ENCODE data around the gene PCDH9.

Gene PCDH9

DNA sequence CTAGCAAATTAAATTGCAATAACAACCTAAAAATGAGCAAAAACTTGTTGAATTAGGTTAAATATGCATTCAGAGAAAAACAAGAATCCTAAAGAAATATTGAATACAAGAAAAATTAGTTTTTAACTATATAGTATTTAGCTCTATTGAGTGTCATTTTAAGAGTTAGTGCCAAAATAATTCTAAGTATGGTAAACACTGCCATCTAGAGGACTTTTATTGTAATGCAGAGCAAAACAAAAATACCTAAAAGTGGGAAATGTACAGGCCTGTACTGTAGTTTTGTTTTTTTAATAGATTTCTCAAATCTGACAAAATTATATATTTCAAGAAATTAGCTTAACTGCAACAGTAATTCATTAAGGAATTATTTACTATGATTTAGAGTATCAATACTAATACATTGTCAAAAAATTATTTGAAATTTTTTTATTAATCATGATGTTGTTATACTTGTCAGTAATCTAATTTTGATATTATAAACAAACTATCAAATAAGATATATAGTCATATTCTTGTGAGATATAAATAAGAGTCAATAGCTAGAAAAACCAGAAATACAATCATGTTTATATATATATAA is 8.2 kb upstream of the PCDH9 start:
- no peaks in the 10 kb centered on the region for H3K36me3 ChIP-seq (ENCODE audit: insufficient read depth, low read length)
- no peaks in the 10 kb centered on the region for H3K9me3 ChIP-seq (ENCODE audit: insufficient read depth, low read depth, low read length)
- no peaks in the 10 kb centered on the region for H3K79me2 ChIP-seq (ENCODE audit: insufficient read depth, low read length)
- H2AFZ ChIP-seq (ENCODE audit: low read length): no peak overlapping the region; the same call in 1 of the 2 replicates
- no peaks in the 10 kb centered on the region for H3K27me3 ChIP-seq (ENCODE audit: insufficient read depth, low read length, poor library complexity, severe bottlenecking)
- H4K20me1 ChIP-seq (ENCODE audit: insufficient read depth, low read length, poor library complexity, severe bottlenecking): no peaks in the 10 kb centered on the region
- no peaks in the 10 kb centered on the region for H3F3A ChIP-seq (ENCODE audit: low read depth)
- no peaks in the 10 kb centered on the region for H3K9me2 ChIP-seq (replicated peaks; ENCODE audit: low read depth, low read length)
- H3K4me2 ChIP-seq (ENCODE audit: low read depth, low read length, poor library complexity, severe bottlenecking): no peak overlapping the region
- no peak overlapping the region for H3K9ac ChIP-seq (ENCODE audit: low read depth, low read length, poor library complexity, severe bottlenecking)
- TF ChIP-seq, protein P1, sequence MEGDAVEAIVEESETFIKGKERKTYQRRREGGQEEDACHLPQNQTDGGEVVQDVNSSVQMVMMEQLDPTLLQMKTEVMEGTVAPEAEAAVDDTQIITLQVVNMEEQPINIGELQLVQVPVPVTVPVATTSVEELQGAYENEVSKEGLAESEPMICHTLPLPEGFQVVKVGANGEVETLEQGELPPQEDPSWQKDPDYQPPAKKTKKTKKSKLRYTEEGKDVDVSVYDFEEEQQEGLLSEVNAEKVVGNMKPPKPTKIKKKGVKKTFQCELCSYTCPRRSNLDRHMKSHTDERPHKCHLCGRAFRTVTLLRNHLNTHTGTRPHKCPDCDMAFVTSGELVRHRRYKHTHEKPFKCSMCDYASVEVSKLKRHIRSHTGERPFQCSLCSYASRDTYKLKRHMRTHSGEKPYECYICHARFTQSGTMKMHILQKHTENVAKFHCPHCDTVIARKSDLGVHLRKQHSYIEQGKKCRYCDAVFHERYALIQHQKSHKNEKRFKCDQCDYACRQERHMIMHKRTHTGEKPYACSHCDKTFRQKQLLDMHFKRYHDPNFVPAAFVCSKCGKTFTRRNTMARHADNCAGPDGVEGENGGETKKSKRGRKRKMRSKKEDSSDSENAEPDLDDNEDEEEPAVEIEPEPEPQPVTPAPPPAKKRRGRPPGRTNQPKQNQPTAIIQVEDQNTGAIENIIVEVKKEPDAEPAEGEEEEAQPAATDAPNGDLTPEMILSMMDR (conservative IDR thresholded peaks at IDR 0.05; ENCODE audit: low read length): peak; percentile 72
- no peak for TF ChIP-seq EZH2phosphoT487 (IDR thresholded peaks at IDR 0.05; ENCODE audit: borderline replicate concordance)
- no peaks in the 10 kb centered on the region for H3K4me1 ChIP-seq (ENCODE audit: insufficient read depth, low read length, poor library complexity, severe bottlenecking)
- H3K4me3 ChIP-seq (ENCODE audit: low read length, poor library complexity, severe bottlenecking): no peak overlapping the region

DNA sequence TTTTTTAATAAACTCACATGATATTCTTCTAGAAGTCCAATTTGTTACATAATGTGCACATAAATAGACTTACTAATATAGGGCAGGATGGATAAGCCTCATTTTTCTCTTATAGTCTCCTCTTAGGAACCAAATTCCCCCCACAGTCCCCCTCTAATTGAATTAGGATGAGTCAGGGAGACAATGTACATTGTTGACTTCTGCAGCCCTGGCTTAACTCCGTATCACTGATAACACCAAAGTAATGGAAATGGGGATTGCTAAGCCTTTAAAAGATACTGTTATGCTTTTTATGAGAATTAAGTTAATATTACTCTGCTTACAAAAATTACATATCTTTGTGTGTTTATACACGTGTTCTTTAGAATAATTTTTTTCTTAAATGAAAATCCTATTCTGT is 5.1 kb upstream of the PCDH9 start:
- H3K36me3 ChIP-seq (ENCODE audit: insufficient read depth, low read length): no peaks in the 10 kb centered on the region
- no peak overlapping the region for H3K4me2 ChIP-seq (ENCODE audit: low read depth, low read length, poor library complexity, severe bottlenecking)
- no peaks in the 10 kb centered on the region for H3K27me3 ChIP-seq (ENCODE audit: insufficient read depth, low read length, poor library complexity, severe bottlenecking)
- H3K79me2 ChIP-seq (ENCODE audit: insufficient read depth, low read length): peaks cover 6% of the 10 kb centered on the region; the same call in 1 of the 2 replicates
- no peak overlapping the region for H2AFZ ChIP-seq (ENCODE audit: low read length)
- no peak overlapping the region for H3K4me3 ChIP-seq (ENCODE audit: low read length, poor library complexity, severe bottlenecking)
- H3K9me3 ChIP-seq (ENCODE audit: insufficient read depth, low read depth, low read length): no peaks in the 10 kb centered on the region
- H3K9me2 ChIP-seq (replicated peaks; ENCODE audit: low read depth, low read length): no peaks in the 10 kb centered on the region
- TF ChIP-seq, protein P1 (conservative IDR thresholded peaks at IDR 0.05; ENCODE audit: low read length): no peak
- TF ChIP-seq EZH2phosphoT487 (IDR thresholded peaks at IDR 0.05; ENCODE audit: borderline replicate concordance): no peak
- H3K9ac ChIP-seq (ENCODE audit: low read depth, low read length, poor library complexity, severe bottlenecking): no peak overlapping the region
- H3F3A ChIP-seq (ENCODE audit: low read depth): no peaks in the 10 kb centered on the region
- H4K20me1 ChIP-seq (ENCODE audit: insufficient read depth, low read length, poor library complexity, severe bottlenecking): no peaks in the 10 kb centered on the region
- H3K4me1 ChIP-seq (ENCODE audit: insufficient read depth, low read length, poor library complexity, severe bottlenecking): peaks cover 7% of the 10 kb centered on the region

DNA sequence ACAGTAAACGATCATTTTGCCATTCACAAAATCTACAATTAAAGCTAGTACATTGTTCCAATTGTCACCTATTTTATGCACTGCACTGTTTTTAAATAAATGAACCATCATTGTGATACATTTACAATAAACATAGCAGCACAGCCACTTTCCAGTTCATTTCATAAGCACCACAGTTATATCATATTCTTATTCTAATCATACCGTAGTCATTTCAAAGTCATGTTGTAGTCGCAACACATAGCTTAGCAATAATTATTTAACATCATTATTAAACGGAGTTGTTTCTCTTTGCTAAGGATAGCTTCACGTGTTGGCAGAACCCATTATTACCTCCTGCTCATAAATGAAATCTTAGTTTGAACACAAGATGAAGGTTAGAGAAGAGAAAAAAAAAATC is 2.2 kb upstream of the PCDH9 start:
- Histone ChIP-seq H3K9me2 (replicated peaks; ENCODE audit: low read depth, low read length) (no peaks in the 10 kb centered on the region), H3K9me3 (ENCODE audit: insufficient read depth, low read depth, low read length) (no peaks in the 10 kb centered on the region), H3K9ac (ENCODE audit: low read depth, low read length, poor library complexity, severe bottlenecking) (no peak overlapping the region), H3K4me2 (ENCODE audit: low read depth, low read length, poor library complexity, severe bottlenecking) (no peak overlapping the region), H3K4me1 (ENCODE audit: insufficient read depth, low read length, poor library complexity, severe bottlenecking) (peaks cover 14% of the 10 kb centered on the region), H3F3A (ENCODE audit: low read depth) (no peaks in the 10 kb centered on the region), H3K36me3 (ENCODE audit: insufficient read depth, low read length) (no peaks in the 10 kb centered on the region), H3K79me2 (ENCODE audit: insufficient read depth, low read length) (peaks cover 6% of the 10 kb centered on the region; the same call in 1 of the 2 replicates), H2AFZ (ENCODE audit: low read length) (no peak overlapping the region), H3K4me3 (ENCODE audit: low read length, poor library complexity, severe bottlenecking) (no peak overlapping the region), H4K20me1 (ENCODE audit: insufficient read depth, low read length, poor library complexity, severe bottlenecking) (no peaks in the 10 kb centered on the region), H3K27me3 (ENCODE audit: insufficient read depth, low read length, poor library complexity, severe bottlenecking) (no peaks in the 10 kb centered on the region)
- TF ChIP-seq, protein P1 (conservative IDR thresholded peaks at IDR 0.05; ENCODE audit: low read length): no peak
- TF ChIP-seq EZH2phosphoT487 (IDR thresholded peaks at IDR 0.05; ENCODE audit: borderline replicate concordance): no peak

Data from Loucy (cell line).